A673 (cell line): ENCODE results near the gene ADI1. TPM values are rescaled to one million over a fixed set of nuclear protein-coding genes. Genes with fewer than 3 reads are reported as not detected.

Experiments
- BruUV-seq: library from RNA; stranded (reverse); fragments of 400-500 nt; replicated peaks from 2 replicates; lab custom pipeline; 2021; lab: Mats Ljungman, UMichigan
- CTCF ChIA-PET: fragments of 300-600 bp; sonication (Branson Sonifier 250); formaldehyde crosslinking; loops from one replicate; lab custom pipeline; 2022; ENCODE audit warnings: antibody characterized with exemption; lab: Charles Lee
- POLR2A ChIA-PET: fragments of 300-600 bp; sonication (Branson Sonifier 250); formaldehyde crosslinking; loops from one replicate; lab custom pipeline; 2022; ENCODE audit warnings: antibody characterized with exemption; ENCODE audit not compliant: low non-redundant PET; lab: Charles Lee
- DNase-seq: peaks from one replicate; pipeline ENCODE4 v3.0.0-alpha.2; 2015; ENCODE audit warnings: low spot score
- H3K27ac ChIP-seq: fragments of 200-600 bp; sonication (generic); 2 replicates; pipeline ENCODE4 v1.5.1; 2016; ENCODE audit warnings: mixed run types, low read depth, mild to moderate bottlenecking, mixed read lengths, antibody characterized with exemption, low read length; ENCODE audit not compliant: poor library complexity, severe bottlenecking
- H3K27me3 ChIP-seq: fragments of 200-600 bp; sonication (generic); replicated peaks from 2 replicates; pipeline ENCODE4 v1.6.1; 2017; ENCODE audit warnings: mixed run types, low read depth, mild to moderate bottlenecking, mixed read lengths, antibody characterized with exemption, low read length; ENCODE audit not compliant: insufficient read depth, poor library complexity
- H3K36me3 ChIP-seq: fragments of 200-600 bp; sonication (generic); 2 replicates; pipeline ENCODE4 v1.6.1; 2016; ENCODE audit warnings: mixed run types, mild to moderate bottlenecking, mixed read lengths, antibody characterized with exemption, low read length; ENCODE audit not compliant: insufficient read depth, poor library complexity, severe bottlenecking
- H3K4me1 ChIP-seq: fragments of 200-600 bp; sonication (generic); 2 replicates; pipeline ENCODE4 v1.6.1; 2017; ENCODE audit warnings: mixed run types, mild to moderate bottlenecking, mixed read lengths, antibody characterized with exemption, low read length; ENCODE audit not compliant: insufficient read depth, poor library complexity, severe bottlenecking
- H3K4me3 ChIP-seq: fragments of 200-600 bp; sonication (generic); 2 replicates; pipeline ENCODE4 v1.5.1; 2016; ENCODE audit warnings: low read depth, mixed run types, mild to moderate bottlenecking, mixed read lengths, low read length; ENCODE audit not compliant: poor library complexity, severe bottlenecking
- H3K9me3 ChIP-seq: fragments of 200-600 bp; sonication (generic); 2 replicates; pipeline ENCODE4 v1.6.1; 2016; ENCODE audit warnings: mixed run types, low read depth, mild to moderate bottlenecking, mixed read lengths, antibody characterized with exemption, low read length; ENCODE audit not compliant: poor library complexity, severe bottlenecking
- CTCF ChIP-seq: fragments of 300-800, 200-600 bp; sonication (generic); conservative IDR thresholded peaks from 2 replicates; pipeline ENCODE4 v1.5.1; 2017; ENCODE audit warnings: low read depth, mild to moderate bottlenecking, antibody characterized with exemption, low read length, moderate library complexity, mixed read lengths
- EZH2 ChIP-seq: fragments of 200-600 bp; sonication (generic); IDR thresholded peaks from 2 replicates; pipeline ENCODE4 v1.6.1; 2017; ENCODE audit warnings: borderline replicate concordance, low read depth, mild to moderate bottlenecking, mixed read lengths, antibody characterized with exemption, low read length; ENCODE audit not compliant: poor library complexity, severe bottlenecking
- intact Hi-C: fragments of 100-400 bp; cut with micrococcal nuclease; formaldehyde crosslinking; loops from one replicate; pipeline ENCODE4 v1.10.0; 2022; ENCODE audit not compliant: unreplicated experiment
- total RNA-seq: library from RNA; stranded (reverse); gene quantifications from 2 replicates; pipeline ENCODE4 v1.2.3, GENCODE V29; 2021

The ADI1 gene
- total RNA-seq, 1 experiment from 2014 or later = 68.3 TPM

GRCh38 chr2:3536682-3537632 is 17.6 kb upstream of the ADI1 start:
- ChIA-PET CTCF (interaction anchor here (0.5 to 0.6 kb wide), 2 partner anchors 9 to 18 kb away, joined by 3 to 9 read pairs; no protein-coding TSS in a partner anchor), POLR2A (interaction anchor here (0.6 kb wide), 1 partner anchor 850 kb away, joined by 10 read pairs; no protein-coding TSS in a partner anchor)
- Histone ChIP-seq H3K27ac (no peak overlapping the region), H3K4me1 (peaks cover 4% of the 10 kb centered on the region), H3K9me3 (no peaks in the 10 kb centered on the region), H3K36me3 (peaks cover 3% of the 10 kb centered on the region), H3K4me3 (no peak overlapping the region), H3K27me3 (no peaks in the 10 kb centered on the region)
- TF ChIP-seq EZH2 (no peak), CTCF (peak; percentile 48)
- peak; percentile 61 for DNase-seq
- no TSS peak for BruUV-seq
- intact Hi-C loops = loop anchor here (2.0 kb wide), 1 partner anchor 114 kb away; no protein-coding TSS in a partner anchor

GRCh38 chr2:3535794-3536681 is 16.7 kb upstream of the ADI1 start:
- H3K4me1 ChIP-seq = peaks cover 4% of the 10 kb centered on the region
- peak; percentile 48 for DNase-seq
- no peaks in the 10 kb centered on the region for H3K9me3 ChIP-seq
- intact Hi-C loops = loop anchor here (2.0 kb wide), 1 partner anchor 115 kb away; no protein-coding TSS in a partner anchor
- POLR2A ChIA-PET = interaction anchor here (0.6 kb wide), 1 partner anchor 849 kb away, joined by 10 read pairs; no protein-coding TSS in a partner anchor
- no peak overlapping the region for H3K4me3 ChIP-seq
- CTCF ChIA-PET = interaction anchor here (0.5 kb wide), 1 partner anchor 17 kb away, joined by 9 read pairs; no protein-coding TSS in a partner anchor
- no TSS peak for BruUV-seq
- peaks cover 3% of the 10 kb centered on the region for H3K36me3 ChIP-seq
- H3K27ac ChIP-seq = peak overlapping the region; percentile 19
- H3K27me3 ChIP-seq = no peaks in the 10 kb centered on the region
- TF ChIP-seq CTCF = no peak
- no peak for TF ChIP-seq EZH2

GRCh38 chr2:3535467-3535793 is 16.1 kb upstream of the ADI1 start:
- H3K9me3 ChIP-seq = no peaks in the 10 kb centered on the region
- no peak for DNase-seq
- H3K36me3 ChIP-seq = no peaks in the 10 kb centered on the region
- peaks cover 4% of the 10 kb centered on the region for H3K4me1 ChIP-seq
- H3K27ac ChIP-seq = no peak overlapping the region
- ChIA-PET CTCF (no interaction called here), POLR2A (no interaction called here)
- intact Hi-C loops = no loop called here
- no TSS peak for BruUV-seq
- no peak for TF ChIP-seq EZH2
- no peak for TF ChIP-seq CTCF
- H3K27me3 ChIP-seq = no peaks in the 10 kb centered on the region
- no peak overlapping the region for H3K4me3 ChIP-seq
